NT2/D1 (cell line): ENCODE results near the gene NMBR.
"Not testable (repeated sequence)": the region's sequence is repeated elsewhere in the genome, so short reads cannot be mapped to it uniquely, and the experiment has no call there.

ENCODE experiments used
- YY1 ChIP-seq: IDR thresholded peaks from 2 replicates; pipeline ENCODE4 v1.6.1; 2011; ENCODE audit not compliant: insufficient read length, insufficient read depth
- ZNF274 ChIP-seq: IDR thresholded peaks from 2 replicates; pipeline ENCODE4 v1.6.1; 2011; ENCODE audit warnings: mild to moderate bottlenecking, low read depth, low read length

DNA sequence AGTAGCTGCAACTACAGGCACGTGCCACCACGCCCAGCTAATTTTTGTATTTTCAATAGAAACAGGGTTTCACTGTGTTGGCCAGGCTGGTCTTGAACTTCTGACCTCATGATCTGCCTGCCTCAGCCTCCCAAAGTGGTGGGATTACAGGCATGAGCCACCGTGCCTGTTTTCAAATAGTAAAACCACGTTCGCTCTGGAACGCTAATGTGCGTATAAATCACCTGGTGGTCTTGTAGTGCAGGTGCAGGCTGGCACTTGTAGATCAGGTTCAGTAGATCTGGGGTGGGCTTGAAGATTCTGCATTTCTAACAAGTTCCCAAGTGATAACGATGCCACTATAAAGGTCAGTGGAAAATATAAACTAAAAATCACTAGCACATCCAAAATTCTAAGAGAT, 41.4 kb upstream of the NMBR start:
- not testable (repeated sequence) for TF ChIP-seq ZNF274, YY1
